OCI-LY1 (cell line): Measurements from ENCODE around the gene POLR2B.

Experiments
- H2AFZ ChIP-seq: fragments of 200-600 bp; sonication (generic), shearing (Covaris generic); 2 replicates; pipeline ENCODE4 v1.6.0; 2014; ENCODE audit warnings: antibody characterized with exemption, mild to moderate bottlenecking, low read length
- H3F3A ChIP-seq: fragments of 200-600 bp; sonication (generic), shearing (Covaris generic); 2 replicates; pipeline ENCODE4 v1.6.0; 2014; ENCODE audit warnings: mild to moderate bottlenecking, antibody characterized with exemption, low read length, moderate library complexity; ENCODE audit not compliant: insufficient read depth
- H3K27ac ChIP-seq: fragments of 200-600 bp; sonication (generic); 2 replicates; pipeline ENCODE4 v1.5.1; 2014; ENCODE audit warnings: low read length, mixed run types, mild to moderate bottlenecking, low read depth; ENCODE audit not compliant: poor library complexity, severe bottlenecking
- H3K27me3 ChIP-seq: fragments of 200-600 bp; sonication (generic); 2 replicates; pipeline ENCODE4 v1.6.0; 2014; ENCODE audit warnings: antibody characterized with exemption, mild to moderate bottlenecking, low read length, moderate library complexity; ENCODE audit not compliant: insufficient read depth
- H3K36me3 ChIP-seq: fragments of 200-600 bp; sonication (generic); 2 replicates; pipeline ENCODE4 v1.6.1; 2014; ENCODE audit warnings: mild to moderate bottlenecking, antibody characterized with exemption, low read length, moderate library complexity, mixed read lengths; ENCODE audit not compliant: insufficient read depth
- H3K4me1 ChIP-seq: fragments of 200-600 bp; sonication (generic); 2 replicates; pipeline ENCODE4 v1.5.1; 2014; ENCODE audit warnings: mild to moderate bottlenecking, low read length, moderate library complexity; ENCODE audit not compliant: insufficient read depth, severe bottlenecking
- H3K4me2 ChIP-seq: fragments of 200-600 bp; sonication (generic), shearing (Covaris generic); 2 replicates; pipeline ENCODE4 v1.6.1; 2014; ENCODE audit warnings: low read length
- H3K4me3 ChIP-seq: fragments of 200-600 bp; sonication (generic); 2 replicates; pipeline ENCODE4 v1.5.1; 2014; ENCODE audit warnings: low read length, low read depth, mild to moderate bottlenecking, mixed read lengths; ENCODE audit not compliant: poor library complexity, severe bottlenecking
- H3K79me2 ChIP-seq: fragments of 200-600 bp; shearing (Covaris generic); 2 replicates; pipeline ENCODE4 v1.6.1; 2016; ENCODE audit warnings: mixed run types, low read length, mixed read lengths; ENCODE audit not compliant: insufficient read depth
- H3K9ac ChIP-seq: fragments of 200-600 bp; sonication (generic), shearing (Covaris generic); 2 replicates; pipeline ENCODE4 v1.6.1; 2014; ENCODE audit warnings: mild to moderate bottlenecking, low read length, mixed read lengths
- H3K9me2 ChIP-seq: fragments of 200-600 bp; sonication (generic), shearing (Covaris generic); 2 replicates; pipeline ENCODE4 v1.6.1; 2014; ENCODE audit warnings: low read depth, mild to moderate bottlenecking, low read length, mixed read lengths
- H3K9me3 ChIP-seq: fragments of 200-600 bp; shearing (Covaris generic); 2 replicates; pipeline ENCODE4 v1.6.1; 2014; ENCODE audit warnings: low read length, mixed read lengths
- H4K20me1 ChIP-seq: fragments of 200-600 bp; sonication (generic), shearing (Covaris generic); 2 replicates; pipeline ENCODE4 v1.6.0; 2016; ENCODE audit warnings: mild to moderate bottlenecking, low read length; ENCODE audit not compliant: insufficient read depth
- EZH2 ChIP-seq: fragments of 200-600 bp; sonication (generic), shearing (Covaris generic); IDR thresholded peaks from 2 replicates; pipeline ENCODE4 v1.8.0; 2017; ENCODE audit warnings: borderline replicate concordance, mixed run types, mild to moderate bottlenecking, antibody characterized with exemption, low read length, moderate library complexity, mixed read lengths
- TF ChIP-seq, protein P1 (sequence below): fragments of 200-600 bp; sonication (generic), shearing (Covaris generic); IDR thresholded peaks from 2 replicates; pipeline ENCODE4 v1.5.1; 2017; ENCODE audit warnings: mild to moderate bottlenecking, antibody characterized with exemption, low read length, moderate library complexity, mixed read lengths

The POLR2B gene

DNA sequence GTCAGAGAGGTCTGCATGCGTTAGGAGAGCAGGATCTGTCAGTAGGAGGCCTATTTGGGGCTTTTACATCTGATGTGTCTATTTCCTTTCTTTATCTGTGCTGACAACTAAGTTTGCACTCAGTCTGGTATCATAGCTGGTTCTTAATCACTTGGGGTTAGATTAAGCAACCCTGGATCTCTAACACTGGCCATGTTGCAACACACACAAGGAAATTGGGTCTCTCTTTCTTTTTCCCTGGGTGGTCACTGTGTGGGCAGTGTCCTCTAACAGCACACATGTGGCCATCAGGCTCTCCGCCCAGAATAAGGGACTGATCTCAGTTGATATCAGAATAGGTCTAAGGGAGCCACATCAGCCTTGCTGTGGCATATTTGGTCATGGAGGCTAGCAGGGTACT is 92.6 kb downstream of the POLR2B start:
- Histone ChIP-seq H3K36me3 (no peaks in the 10 kb centered on the region), H3K9ac (no peak overlapping the region), H3K79me2 (no peaks in the 10 kb centered on the region), H3F3A (no peaks in the 10 kb centered on the region), H2AFZ (no peak overlapping the region), H3K27me3 (no peaks in the 10 kb centered on the region), H4K20me1 (no peaks in the 10 kb centered on the region), H3K9me2 (no peaks in the 10 kb centered on the region), H3K4me1 (no peaks in the 10 kb centered on the region), H3K9me3 (no peaks in the 10 kb centered on the region), H3K4me2 (no peak overlapping the region), H3K27ac (no peak overlapping the region), H3K4me3 (no peak overlapping the region)
- no peak for TF ChIP-seq EZH2
- TF ChIP-seq, protein P1, sequence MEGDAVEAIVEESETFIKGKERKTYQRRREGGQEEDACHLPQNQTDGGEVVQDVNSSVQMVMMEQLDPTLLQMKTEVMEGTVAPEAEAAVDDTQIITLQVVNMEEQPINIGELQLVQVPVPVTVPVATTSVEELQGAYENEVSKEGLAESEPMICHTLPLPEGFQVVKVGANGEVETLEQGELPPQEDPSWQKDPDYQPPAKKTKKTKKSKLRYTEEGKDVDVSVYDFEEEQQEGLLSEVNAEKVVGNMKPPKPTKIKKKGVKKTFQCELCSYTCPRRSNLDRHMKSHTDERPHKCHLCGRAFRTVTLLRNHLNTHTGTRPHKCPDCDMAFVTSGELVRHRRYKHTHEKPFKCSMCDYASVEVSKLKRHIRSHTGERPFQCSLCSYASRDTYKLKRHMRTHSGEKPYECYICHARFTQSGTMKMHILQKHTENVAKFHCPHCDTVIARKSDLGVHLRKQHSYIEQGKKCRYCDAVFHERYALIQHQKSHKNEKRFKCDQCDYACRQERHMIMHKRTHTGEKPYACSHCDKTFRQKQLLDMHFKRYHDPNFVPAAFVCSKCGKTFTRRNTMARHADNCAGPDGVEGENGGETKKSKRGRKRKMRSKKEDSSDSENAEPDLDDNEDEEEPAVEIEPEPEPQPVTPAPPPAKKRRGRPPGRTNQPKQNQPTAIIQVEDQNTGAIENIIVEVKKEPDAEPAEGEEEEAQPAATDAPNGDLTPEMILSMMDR = no peak

DNA sequence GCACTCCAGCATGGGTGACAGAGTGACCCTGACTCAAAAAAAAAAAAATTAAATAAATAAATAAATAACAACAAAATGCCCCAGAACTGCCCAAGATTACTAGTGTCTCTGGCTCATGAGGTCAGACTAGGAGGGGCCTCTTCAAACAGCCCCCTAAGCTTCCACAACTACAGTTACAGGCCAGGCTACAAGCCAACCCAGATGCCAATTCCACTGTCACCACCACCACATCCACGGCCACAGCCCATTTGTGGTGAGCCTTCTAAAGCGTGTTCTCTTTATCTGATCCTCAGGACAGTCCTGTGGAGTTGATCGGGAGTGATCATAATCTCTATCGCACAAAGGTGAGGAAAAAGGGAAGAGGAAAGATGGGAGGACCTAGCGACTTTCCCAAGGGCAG is 94.9 kb downstream of the POLR2B start:
- Histone ChIP-seq H4K20me1 (no peaks in the 10 kb centered on the region), H3K79me2 (no peaks in the 10 kb centered on the region), H2AFZ (no peak overlapping the region), H3K4me2 (no peak overlapping the region), H3K9ac (no peak overlapping the region), H3K27ac (no peak overlapping the region), H3K9me3 (no peaks in the 10 kb centered on the region), H3K36me3 (no peaks in the 10 kb centered on the region), H3K4me1 (no peaks in the 10 kb centered on the region), H3K4me3 (no peak overlapping the region), H3K27me3 (no peaks in the 10 kb centered on the region), H3F3A (no peaks in the 10 kb centered on the region), H3K9me2 (no peaks in the 10 kb centered on the region)
- TF ChIP-seq, protein P1 = no peak
- TF ChIP-seq EZH2 = no peak

DNA sequence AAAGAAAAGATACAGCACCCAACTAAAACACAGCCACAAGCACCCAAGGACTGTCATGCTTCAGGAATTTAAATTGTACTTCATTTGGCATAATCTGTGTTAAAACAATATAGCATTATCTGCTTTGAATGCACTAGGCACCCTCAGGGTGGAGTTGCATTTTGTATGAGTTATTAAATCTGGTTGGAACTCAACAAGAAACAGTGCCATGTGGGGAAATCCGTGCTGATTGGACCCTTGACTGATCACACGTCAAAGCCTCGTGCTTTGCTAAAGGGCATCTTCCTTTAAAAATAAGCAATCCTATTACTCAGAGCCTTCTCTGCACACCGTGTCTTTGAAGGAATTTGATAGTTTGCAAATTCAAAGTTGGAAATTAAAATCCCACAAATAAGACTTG is 96.0 kb downstream of the POLR2B start:
- Histone ChIP-seq H3K4me1 (no peaks in the 10 kb centered on the region), H3K79me2 (no peaks in the 10 kb centered on the region), H3K27ac (no peak overlapping the region), H3K27me3 (no peaks in the 10 kb centered on the region), H4K20me1 (no peaks in the 10 kb centered on the region), H3K4me2 (no peak overlapping the region), H3K36me3 (no peaks in the 10 kb centered on the region), H3K9me3 (no peaks in the 10 kb centered on the region), H3K9me2 (no peaks in the 10 kb centered on the region), H3F3A (no peaks in the 10 kb centered on the region), H3K4me3 (no peak overlapping the region), H2AFZ (no peak overlapping the region), H3K9ac (no peak overlapping the region)
- TF ChIP-seq, protein P1 = no peak
- no peak for TF ChIP-seq EZH2
